HepG2 (cell line): ENCODE measurements around the gene NCOA5. TPM values are rescaled to one million over a fixed set of nuclear protein-coding genes. Genes with fewer than 3 reads are reported as not detected.
"Not testable (repeated sequence)": the region's sequence is repeated elsewhere in the genome, so short reads cannot be mapped to it uniquely, and the experiment has no call there.

Experiments used
- ATAC-seq: fragments of 200-7000 bp; cut with Tn5 transposase; 3 replicates; pipeline ENCODE4 v1.9.1; 2020; ENCODE audit warnings: mild to moderate bottlenecking, moderate library complexity
- BruUV-seq: library from RNA; stranded (reverse); fragments of 400-500 nt; replicated peaks from 2 replicates; lab custom pipeline; 2021; lab: Mats Ljungman, UMichigan
- CTCF ChIA-PET: fragments of 300-600 bp; formaldehyde crosslinking; extraction: SDS; loops from one replicate; lab custom pipeline; 2021; ENCODE audit warnings: low total read pairs, inconsistent platforms, low intra/inter-chr PET ratio; lab: Yijun Ruan, JAX
- POLR2A ChIA-PET: fragments of 350-600 bp; sonication (Branson Sonifier 250); formaldehyde crosslinking; loops from one replicate; lab custom pipeline; 2020; ENCODE audit warnings: antibody characterized with exemption, inconsistent platforms; lab: Yijun Ruan, JAX
- DNase-seq: peaks from one replicate; pipeline ENCODE4 v3.0.0-alpha.2; 2015; ENCODE audit warnings: low spot score
- FAIRE-seq: peaks from 3 replicates; lab custom pipeline; 2011; peaks lifted over from hg19 to GRCh38; lab: Jason Lieb, UNC
- H2AFZ ChIP-seq: one replicate; pipeline ENCODE4 v1.6.1; 2011; ENCODE audit warnings: low read length, inconsistent platforms
- H3K27ac ChIP-seq: fragments of 300-600 bp; 3 replicates; pipeline ENCODE4 v1.8.0; 2011; ENCODE audit warnings: mixed run types, mild to moderate bottlenecking, mixed read lengths, low read length, inconsistent platforms; ENCODE audit not compliant: insufficient read depth; ENCODE audit errors: extremely low read length
- H3K27me3 ChIP-seq, 2 experiments: fragments of 200-600 bp in 1 of 2; 2 replicates in 1 of 2; 3 replicates in 1 of 2; pipeline versions ENCODE4 v1.6.0 to v1.8.0; 2011; ENCODE audit warnings: low read length in 2 of 2, mild to moderate bottlenecking in 2 of 2, moderate library complexity in 2 of 2, inconsistent platforms in 1 of 2; ENCODE audit not compliant: insufficient read depth in 2 of 2, control insufficient read depth in 1 of 2
- H3K36me3 ChIP-seq, 2 experiments: fragments of 200-600 bp in 1 of 2; replicated peaks in 1 of 2; 2 replicates in 1 of 2; 3 replicates in 1 of 2; pipeline versions ENCODE4 v1.5.1 to v1.8.0; 2011; ENCODE audit warnings: low read length in 2 of 2, inconsistent platforms in 1 of 2; ENCODE audit not compliant: insufficient read depth in 2 of 2, control insufficient read depth in 1 of 2
- H3K4me1 ChIP-seq: 2 replicates; pipeline ENCODE4 v1.5.1; 2012; ENCODE audit warnings: low read length, inconsistent platforms; ENCODE audit not compliant: insufficient read depth
- H3K4me2 ChIP-seq: 2 replicates; pipeline ENCODE4 v1.6.0; 2011; ENCODE audit warnings: low read depth, low read length, inconsistent platforms
- H3K4me3 ChIP-seq, 3 experiments: fragments of 200-600 bp in 1 of 3; sonication (generic), shearing (Covaris generic) in 1 of 3; replicated peaks in 1 of 3; 2 replicates each; pipeline ENCODE4 v1.5.1; 2011 to 2016; ENCODE audit warnings: low read length in 3 of 3, inconsistent platforms in 2 of 3, low read depth in 2 of 3, mild to moderate bottlenecking in 2 of 3, control low read depth in 1 of 3, mixed read lengths in 1 of 3; ENCODE audit not compliant: insufficient read depth in 1 of 3
- H3K79me2 ChIP-seq: one replicate; pipeline ENCODE4 v1.6.1; 2011; ENCODE audit warnings: low read length, inconsistent platforms; ENCODE audit not compliant: insufficient read depth
- H3K9ac ChIP-seq: 2 replicates; pipeline ENCODE4 v1.6.0; 2011; ENCODE audit warnings: mild to moderate bottlenecking, low read depth, low read length, inconsistent platforms; ENCODE audit not compliant: insufficient read depth
- H3K9me3 ChIP-seq: 2 replicates; pipeline ENCODE4 v1.5.1; 2012; ENCODE audit warnings: mild to moderate bottlenecking, low read length
- H4K20me1 ChIP-seq: 2 replicates; pipeline ENCODE4 v1.6.0; 2011; ENCODE audit warnings: inconsistent platforms, mild to moderate bottlenecking, low read length, moderate library complexity; ENCODE audit not compliant: insufficient read depth
- GABPB1 ChIP-seq: IDR thresholded peaks from 2 replicates; pipeline ENCODE4 v1.6.1; 2016; ENCODE audit warnings: mild to moderate bottlenecking, missing genetic modification reagents, moderate library complexity, missing compliant biosample characterization
- GPN1 ChIP-seq: sonication (generic); formaldehyde crosslinking; IDR thresholded peaks from 2 replicates; pipeline ENCODE4 v1.5.1; 2020; ENCODE audit warnings: missing genetic modification reagents, borderline replicate concordance
- KDM5A ChIP-seq: fragments of 200-600 bp; sonication (generic); IDR thresholded peaks from 2 replicates; pipeline ENCODE4 v1.7.0; 2018; ENCODE audit warnings: antibody characterized with exemption, mild to moderate bottlenecking, low read length, borderline replicate concordance
- MATR3 ChIP-seq: sonication (generic); formaldehyde crosslinking; IDR thresholded peaks from 2 replicates; pipeline ENCODE4 v1.4.0; 2020; ENCODE audit warnings: missing genetic modification reagents
- MTF2 ChIP-seq: sonication (generic); formaldehyde crosslinking; IDR thresholded peaks from 2 replicates; pipeline ENCODE4 v1.5.0; 2020; ENCODE audit warnings: missing genetic modification reagents, borderline replicate concordance
- NFIC ChIP-seq: IDR thresholded peaks from 2 replicates; pipeline ENCODE4 v1.6.1; 2012; ENCODE audit warnings: mild to moderate bottlenecking, low read length, inconsistent platforms
- RXRA ChIP-seq: sonication (generic); formaldehyde crosslinking; IDR thresholded peaks from 2 replicates; pipeline ENCODE4 v1.5.1; 2020; ENCODE audit warnings: missing genetic modification reagents
- SMARCC2 ChIP-seq: fragments of 450-650 bp; IDR thresholded peaks from 2 replicates; pipeline ENCODE4 v1.6.1; 2017; ENCODE audit warnings: antibody characterized with exemption, mild to moderate bottlenecking
- TBP ChIP-seq: sonication (generic); formaldehyde crosslinking; IDR thresholded peaks from 2 replicates; pipeline ENCODE4 v1.5.0; 2020; ENCODE audit warnings: missing genetic modification reagents
- XBP1 ChIP-seq: sonication (generic); formaldehyde crosslinking; IDR thresholded peaks from 2 replicates; pipeline ENCODE4 v1.5.0; 2020; ENCODE audit warnings: missing genetic modification reagents
- ZNF446 ChIP-seq: sonication (generic); formaldehyde crosslinking; IDR thresholded peaks from 2 replicates; pipeline ENCODE4 v1.5.0; 2020; ENCODE audit warnings: mild to moderate bottlenecking, missing genetic modification reagents
- ZNF670 ChIP-seq: sonication (generic); formaldehyde crosslinking; IDR thresholded peaks from 2 replicates; pipeline ENCODE4 v1.8.0; 2022; ENCODE audit warnings: mild to moderate bottlenecking, missing genetic modification reagents, borderline replicate concordance
- WGBS: methylation state at CpG from one replicate; pipeline ENCODE4 v1.1.6; 2017; ENCODE audit warnings: low lambda C conversion rate; 5-methylcytosine and 5-hydroxymethylcytosine counted together
- in situ Hi-C: cut with HindIII; loops from 2 replicates; pipeline ENCODE4 v1.10.0; 2017; ENCODE audit warnings: low pct_unique_long_range_greater_than_20kb; ENCODE audit not compliant: extremely low pct_ligation_motif_present
- intact Hi-C: fragments of 100-400 bp; cut with micrococcal nuclease; formaldehyde crosslinking; loops from one replicate; pipeline ENCODE4 v1.10.0; 2022; ENCODE audit not compliant: unreplicated experiment
- polyA plus RNA-seq, 8 experiments: library from polyadenylated mRNA; depleted of rRNA in 3 of 8; stranded (reverse) in 7 of 8; unstranded in 1 of 8; fragments of >200 nt; fragmentation: Illumina TruSeq in 4 of 8; extraction: Trizol in 4 of 8; gene quantifications; 2 replicates each; pipeline versions ENCODE4 v1.2.1 to v1.2.3, GENCODE V29; 2011 to 2016; ENCODE audit warnings: low read depth in 4 of 8, missing spikeins in 1 of 8, mixed read lengths in 1 of 8; ENCODE audit not compliant: insufficient read depth in 1 of 8
- total RNA-seq, 5 experiments: library from RNA; depleted of rRNA; stranded (reverse); fragments of >200 nt; fragmentation: Illumina TruSeq; extraction: Trizol; gene quantifications; 2 replicates each; pipeline ENCODE4 v1.2.3, GENCODE V29; 2016; ENCODE audit warnings: low read depth in 1 of 5
- TF ChIP-seq, protein P1 (sequence below): sonication (generic); formaldehyde crosslinking; IDR thresholded peaks from 2 replicates; pipeline ENCODE4 v1.4.0; 2020; ENCODE audit warnings: mild to moderate bottlenecking, missing genetic modification reagents
- TF ChIP-seq, protein P2 (sequence below): sonication (generic); formaldehyde crosslinking; IDR thresholded peaks from 2 replicates; pipeline ENCODE4 v1.4.0; 2020; ENCODE audit warnings: missing genetic modification reagents

The NCOA5 gene
- total and polyA plus RNA-seq, 2 of the 13 experiments (the other 11 are each of a cell fraction or from before 2014, with no cell fraction given) = 16.5 to 28.4 TPM

DNA sequence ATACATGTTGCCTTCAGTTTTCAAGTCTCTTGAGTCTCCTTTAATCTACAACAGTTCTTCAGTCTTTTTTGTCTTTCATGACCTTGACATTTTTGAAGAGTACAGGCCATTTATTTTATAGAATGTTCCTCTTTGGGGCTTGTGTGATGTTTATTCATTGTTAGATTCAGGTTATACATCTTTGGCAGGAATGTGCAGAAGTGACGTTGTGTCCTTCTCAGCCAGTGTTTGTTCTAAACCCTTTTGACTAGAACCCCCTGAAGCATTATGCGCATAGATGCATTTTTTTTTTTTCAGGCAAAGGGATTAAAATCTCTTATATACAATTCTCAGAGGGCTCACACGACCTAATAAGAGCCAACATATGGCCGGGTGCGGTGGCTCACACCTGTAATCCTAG is 11.2 kb upstream of the NCOA5 start (continued):
- no peak for TF ChIP-seq ZNF670
- no peak for TF ChIP-seq KDM5A
- TF ChIP-seq TBP (CRISPR knock-in tag) = no peak
- no peak for TF ChIP-seq SMARCC2

DNA sequence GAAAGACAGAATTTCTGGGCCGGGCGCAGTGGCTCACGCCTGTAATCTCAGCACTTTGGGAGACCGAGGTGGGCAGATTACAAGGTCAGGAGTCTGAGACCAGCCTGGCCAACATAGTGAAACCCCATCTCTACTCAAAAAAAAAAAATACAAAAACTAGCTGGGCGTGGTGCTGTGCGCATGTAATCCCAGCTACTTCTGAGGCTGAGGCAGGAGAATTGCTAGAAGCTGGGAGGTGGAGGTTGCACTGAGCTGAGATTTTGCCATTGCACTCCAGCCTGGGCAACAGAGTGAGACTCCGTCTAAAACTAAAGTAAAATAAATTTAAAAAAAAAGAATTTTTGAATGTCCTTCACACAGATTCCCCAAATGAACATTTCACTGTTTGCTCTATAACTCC is 10.7 kb upstream of the NCOA5 start:
- H3K36me3 ChIP-seq, DNase-seq, BruUV-seq, H3K79me2 ChIP-seq, H4K20me1 ChIP-seq, FAIRE-seq, H3K9me3 ChIP-seq, POLR2A ChIA-PET, H3K4me2 ChIP-seq, intact Hi-C loops, H3K27ac ChIP-seq, H2AFZ ChIP-seq, H3K9ac ChIP-seq, in situ Hi-C loops, ATAC-seq, CTCF ChIA-PET, H3K4me3 ChIP-seq: not testable (repeated sequence)
- peaks cover 2 to 49% of the 10 kb centered on the region in 2 experiments; a peak in 4 of 5 replicates for H3K27me3 ChIP-seq
- 0 out of 2 replicates have a peak, but pooled peaks cover 11% of the 10 kb centered on the region for H3K4me1 ChIP-seq
- WGBS = 43% methylated on average over 7 of the region's 7 CpGs

DNA sequence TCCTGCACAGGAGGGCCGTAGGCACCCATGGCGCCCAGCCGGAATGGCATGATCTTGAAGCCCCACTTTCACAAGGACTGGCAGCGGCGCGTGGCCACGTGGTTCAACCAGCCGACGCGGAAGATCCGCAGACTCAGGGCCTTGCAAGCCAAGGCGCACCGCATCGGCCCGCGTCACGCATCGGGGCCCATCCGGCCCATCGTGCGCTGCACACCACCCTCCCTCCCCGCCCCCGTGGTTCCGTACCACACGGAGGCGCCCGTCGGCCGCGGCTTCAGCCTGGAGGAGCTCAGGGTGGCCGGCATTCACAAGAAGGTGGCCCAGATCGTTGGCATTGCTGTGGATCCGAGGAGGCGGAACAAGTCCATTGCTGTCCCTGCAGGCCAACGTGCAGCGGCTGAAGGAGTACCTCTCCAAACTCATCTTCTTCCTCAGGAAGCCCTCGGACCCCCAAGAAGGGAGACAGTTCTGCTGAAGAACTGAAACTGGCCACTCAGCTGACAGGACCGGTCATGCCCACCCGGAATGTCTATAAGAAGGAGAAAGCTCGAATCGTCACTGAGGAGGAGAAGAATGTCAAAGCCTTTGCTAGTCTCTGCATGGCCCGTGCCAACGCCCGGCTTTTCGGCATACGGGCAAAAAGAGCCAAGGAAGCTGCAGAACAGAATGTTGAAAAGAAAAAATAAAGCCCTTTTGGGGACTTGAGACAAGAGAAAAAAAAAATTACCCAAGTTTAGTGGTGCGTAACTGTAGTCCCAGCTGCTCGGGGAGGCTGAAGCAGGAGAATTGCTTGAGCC is 9.9 kb upstream of the NCOA5 start:
- CTCF ChIA-PET = no interaction called here
- Histone ChIP-seq H3K79me2 (no peaks in the 10 kb centered on the region), H3K4me1 (0 out of 2 replicates have a peak, but pooled peaks cover 11% of the 10 kb centered on the region), H3K27me3 (peaks cover 2 to 44% of the 10 kb centered on the region in 2 experiments; a peak in 4 of 5 replicates), H3K9me3 (no peaks in the 10 kb centered on the region; the same call in 1 of the 2 replicates), H4K20me1 (no peaks in the 10 kb centered on the region), H3K36me3 (no peaks in the 10 kb centered on the region), H3K4me2 (peak overlapping the region; percentile 62), H3K27ac (no peak overlapping the region), H3K4me3 (peak overlapping the region in 1 of 3 experiments; percentile 39; a peak in 1 of 6 replicates), H3K9ac (no peak overlapping the region), H2AFZ (no peak overlapping the region)
- in situ Hi-C loops (no loop called here), intact Hi-C loops (no loop called here)
- ATAC-seq = peak; percentile 92
- DNase-seq = no peak
- no TSS peak for BruUV-seq
- POLR2A ChIA-PET = no interaction called here
- WGBS = 38% methylated on average over 38 of the region's 48 CpGs
- FAIRE-seq = no peak
- TF ChIP-seq MTF2 (CRISPR knock-in tag) (peak; percentile 90), ZNF446 (CRISPR knock-in tag) (no peak), MATR3 (no peak), XBP1 (no peak), RXRA (CRISPR knock-in tag) (peak; percentile 13; the same call in 1 of the 2 replicates), GPN1 (CRISPR knock-in tag) (no peak), NFIC (no peak), GABPB1 (CRISPR knock-in tag) (peak; percentile 46; the same call in 1 of the 2 replicates)
- TF ChIP-seq, protein P1, sequence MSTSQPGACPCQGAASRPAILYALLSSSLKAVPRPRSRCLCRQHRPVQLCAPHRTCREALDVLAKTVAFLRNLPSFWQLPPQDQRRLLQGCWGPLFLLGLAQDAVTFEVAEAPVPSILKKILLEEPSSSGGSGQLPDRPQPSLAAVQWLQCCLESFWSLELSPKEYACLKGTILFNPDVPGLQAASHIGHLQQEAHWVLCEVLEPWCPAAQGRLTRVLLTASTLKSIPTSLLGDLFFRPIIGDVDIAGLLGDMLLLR (CRISPR knock-in tag) = 0 out of 2 replicates have a peak, but pooled peaks have one; percentile 33
- TF ChIP-seq, protein P2, sequence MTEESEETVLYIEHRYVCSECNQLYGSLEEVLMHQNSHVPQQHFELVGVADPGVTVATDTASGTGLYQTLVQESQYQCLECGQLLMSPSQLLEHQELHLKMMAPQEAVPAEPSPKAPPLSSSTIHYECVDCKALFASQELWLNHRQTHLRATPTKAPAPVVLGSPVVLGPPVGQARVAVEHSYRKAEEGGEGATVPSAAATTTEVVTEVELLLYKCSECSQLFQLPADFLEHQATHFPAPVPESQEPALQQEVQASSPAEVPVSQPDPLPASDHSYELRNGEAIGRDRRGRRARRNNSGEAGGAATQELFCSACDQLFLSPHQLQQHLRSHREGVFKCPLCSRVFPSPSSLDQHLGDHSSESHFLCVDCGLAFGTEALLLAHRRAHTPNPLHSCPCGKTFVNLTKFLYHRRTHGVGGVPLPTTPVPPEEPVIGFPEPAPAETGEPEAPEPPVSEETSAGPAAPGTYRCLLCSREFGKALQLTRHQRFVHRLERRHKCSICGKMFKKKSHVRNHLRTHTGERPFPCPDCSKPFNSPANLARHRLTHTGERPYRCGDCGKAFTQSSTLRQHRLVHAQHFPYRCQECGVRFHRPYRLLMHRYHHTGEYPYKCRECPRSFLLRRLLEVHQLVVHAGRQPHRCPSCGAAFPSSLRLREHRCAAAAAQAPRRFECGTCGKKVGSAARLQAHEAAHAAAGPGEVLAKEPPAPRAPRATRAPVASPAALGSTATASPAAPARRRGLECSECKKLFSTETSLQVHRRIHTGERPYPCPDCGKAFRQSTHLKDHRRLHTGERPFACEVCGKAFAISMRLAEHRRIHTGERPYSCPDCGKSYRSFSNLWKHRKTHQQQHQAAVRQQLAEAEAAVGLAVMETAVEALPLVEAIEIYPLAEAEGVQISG = peak; percentile 39; the same call in 1 of the 2 replicates
